ENCODE data around the gene DNAJC5G. TPM values are rescaled to one million over a fixed set of nuclear protein-coding genes. Genes with fewer than 3 reads are reported as not detected.

Gene DNAJC5G
- total RNA-seq, 1 donor from 2014 or later, result not detected

- no peaks in the 10 kb centered on the region for H3K79me2 ChIP-seq (ENCODE audit: insufficient read depth, low read length)
- H4K20me1 ChIP-seq (ENCODE audit: insufficient read depth, low read length), result peaks cover 14% of the 10 kb centered on the region
- H2AFZ ChIP-seq (ENCODE audit: low read depth, low read length), result no peak overlapping the region
- peak overlapping the region; percentile 81 for H3K4me2 ChIP-seq (ENCODE audit: low read length)
- no peak for FAIRE-seq
- no peaks in the 10 kb centered on the region for H3K36me3 Mint-ChIP-seq (ENCODE audit: low read depth, unreplicated experiment)
- H3K27me3 ChIP-seq (ENCODE audit: insufficient read depth, low read length), result peaks cover 73% of the 10 kb centered on the region
- TF ChIP-seq CTCF (IDR thresholded peaks at IDR 0.05; ENCODE audit: insufficient read depth, low read depth, low read length), result no peak
- TF ChIP-seq EZH2 (IDR thresholded peaks at IDR 0.05; ENCODE audit: insufficient read depth, low read length), result peak; percentile 99
- H3K4me3 Mint-ChIP-seq (ENCODE audit: unreplicated experiment), result peak overlapping the region; percentile 71
- peaks cover 2% of the 10 kb centered on the region for H3K9me3 ChIP-seq (ENCODE audit: insufficient read depth, low read depth, low read length)
- no peaks in the 10 kb centered on the region for H3K36me3 ChIP-seq (ENCODE audit: insufficient read depth, low read length)
- peaks cover 6% of the 10 kb centered on the region for H3K4me1 ChIP-seq (ENCODE audit: insufficient read depth, low read length)
- H3K27ac ChIP-seq (ENCODE audit: low read depth, low read length), result no peak overlapping the region
- peaks cover 3% of the 10 kb centered on the region for H3K9me3 Mint-ChIP-seq (ENCODE audit: unreplicated experiment)
- no peak overlapping the region for H3K27ac Mint-ChIP-seq (ENCODE audit: unreplicated experiment)
- no peak for DNase-seq (ENCODE audit: low read depth)
- peak overlapping the region; percentile 42 for H3K4me3 ChIP-seq (ENCODE audit: insufficient read depth, low read depth, low read length)
- H3K9ac ChIP-seq (ENCODE audit: low read length), result no peak overlapping the region
- H3K4me1 Mint-ChIP-seq (ENCODE audit: low read depth, unreplicated experiment), result peaks cover 3% of the 10 kb centered on the region
- peaks cover 40% of the 10 kb centered on the region for H3K27me3 Mint-ChIP-seq (ENCODE audit: low read depth, unreplicated experiment)
Observed at GRCh38 chr2:27263287-27264252, 11.7 kb upstream of the DNAJC5G start.

GRCh38 chr2:27264253-27264752, 10.9 kb upstream of the DNAJC5G start:
- Histone ChIP-seq H3K4me2 (ENCODE audit: low read length) (peak overlapping the region; percentile 81), H3K9ac (ENCODE audit: low read length) (no peak overlapping the region), H3K27me3 (ENCODE audit: insufficient read depth, low read length) (peaks cover 78% of the 10 kb centered on the region), H4K20me1 (ENCODE audit: insufficient read depth, low read length) (peaks cover 14% of the 10 kb centered on the region), H3K4me3 (ENCODE audit: insufficient read depth, low read depth, low read length) (peak overlapping the region; percentile 46), H3K9me3 (ENCODE audit: insufficient read depth, low read depth, low read length) (peaks cover 2% of the 10 kb centered on the region), H3K4me1 (ENCODE audit: insufficient read depth, low read length) (peaks cover 6% of the 10 kb centered on the region), H3K79me2 (ENCODE audit: insufficient read depth, low read length) (no peaks in the 10 kb centered on the region), H3K27ac (ENCODE audit: low read depth, low read length) (no peak overlapping the region), H2AFZ (ENCODE audit: low read depth, low read length) (peak overlapping the region; percentile 41), H3K36me3 (ENCODE audit: insufficient read depth, low read length) (no peaks in the 10 kb centered on the region)
- Mint-ChIP-seq H3K36me3 (ENCODE audit: low read depth, unreplicated experiment) (no peaks in the 10 kb centered on the region), H3K27ac (ENCODE audit: unreplicated experiment) (no peak overlapping the region), H3K27me3 (ENCODE audit: low read depth, unreplicated experiment) (peaks cover 41% of the 10 kb centered on the region), H3K4me3 (ENCODE audit: unreplicated experiment) (no peak overlapping the region), H3K9me3 (ENCODE audit: unreplicated experiment) (peaks cover 3% of the 10 kb centered on the region), H3K4me1 (ENCODE audit: low read depth, unreplicated experiment) (peaks cover 3% of the 10 kb centered on the region)
- FAIRE-seq, result no peak
- DNase-seq (ENCODE audit: low read depth), result no peak
- no peak for TF ChIP-seq CTCF (IDR thresholded peaks at IDR 0.05; ENCODE audit: insufficient read depth, low read depth, low read length)
- TF ChIP-seq EZH2 (IDR thresholded peaks at IDR 0.05; ENCODE audit: insufficient read depth, low read length), result peak; percentile 90

Data from astrocyte (in vitro differentiated cells and primary cell).